Activated T-helper 9 cell treated with anti-CD3 and anti-CD28 coated beads, Interleukin-2, amount 50 U/mL, for 16 hours (primary cell): ENCODE measurements around the gene CFAP126.
"Not testable (repeated sequence)": the region's sequence is repeated elsewhere in the genome, so short reads cannot be mapped to it uniquely, and the experiment has no call there.

ENCODE experiments used
- DNase-seq: peaks from one replicate; pipeline ENCODE4 v3.0.0-alpha.2; 2020; ENCODE audit warnings: low read depth

The CFAP126 gene

DNA sequence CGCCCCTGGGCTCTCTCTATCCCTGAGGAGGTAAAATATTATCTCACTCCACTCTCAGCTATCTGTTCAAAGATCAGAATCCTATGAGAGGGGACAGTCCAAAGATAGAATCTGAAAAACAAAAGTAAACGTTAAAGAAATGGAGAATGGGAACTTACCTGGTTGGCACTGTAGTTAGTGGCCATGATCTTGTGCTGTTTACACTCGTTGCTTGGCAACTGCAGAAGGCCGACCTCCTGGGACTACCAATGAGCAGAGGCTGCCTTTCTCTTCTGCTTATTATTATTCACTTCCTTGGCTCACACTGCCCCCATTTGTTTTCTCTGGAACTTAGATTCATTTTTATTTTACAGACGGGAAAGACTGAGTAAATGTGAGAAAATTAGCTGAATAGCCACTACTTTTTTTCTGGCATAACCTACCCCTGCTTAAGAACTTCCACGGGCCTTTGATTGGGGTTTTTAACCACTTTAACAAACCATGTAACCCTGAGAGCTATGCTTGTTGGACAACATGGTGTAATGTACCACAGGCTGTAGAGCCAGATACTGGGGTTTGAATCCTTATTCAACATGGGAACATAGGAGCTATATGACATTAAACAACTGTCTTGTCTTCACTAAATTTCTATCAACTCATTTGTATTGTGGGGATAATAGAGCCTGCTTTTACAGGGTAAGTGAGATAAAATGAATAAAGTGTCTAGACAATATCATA lies at the start of gene CFAP126:
Gene CFAP126 (minus strand): TSS at position 193 of the 717 bp plus-strand sequence. CDS start 8 bp downstream, at position 185.
- peak; percentile 13 for DNase-seq

DNA sequence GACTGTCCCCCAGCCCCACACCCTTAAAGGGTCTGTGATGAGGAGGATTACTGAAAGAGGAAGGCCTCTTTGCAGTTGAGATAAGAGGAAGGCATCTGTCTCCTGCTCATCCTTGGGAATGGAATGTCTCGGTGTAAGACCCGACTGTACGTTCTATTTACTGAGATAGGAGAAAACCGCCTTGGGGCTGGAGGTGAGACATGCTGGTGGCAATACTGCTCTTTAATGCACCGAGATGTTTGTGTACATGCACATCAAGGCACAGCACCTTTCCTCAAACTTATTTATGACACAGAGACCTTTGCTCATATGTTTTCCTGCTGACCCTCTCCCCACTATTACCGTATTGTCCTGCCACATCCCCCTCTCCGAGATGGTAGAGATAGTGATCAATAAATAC lies 45.4 kb upstream of the CFAP126 start:
- not testable (repeated sequence) for DNase-seq

GRCh38 chr1:161410636-161410970 lies 42.9 kb upstream of the CFAP126 start:
- DNase-seq, result not testable (repeated sequence)

GRCh38 chr1:161409848-161410635 lies 42.4 kb upstream of the CFAP126 start:
- not testable (repeated sequence) for DNase-seq

- no peak for DNase-seq
Measured at GRCh38 chr1:161408429-161409052, 40.9 kb upstream of the CFAP126 start.

DNA sequence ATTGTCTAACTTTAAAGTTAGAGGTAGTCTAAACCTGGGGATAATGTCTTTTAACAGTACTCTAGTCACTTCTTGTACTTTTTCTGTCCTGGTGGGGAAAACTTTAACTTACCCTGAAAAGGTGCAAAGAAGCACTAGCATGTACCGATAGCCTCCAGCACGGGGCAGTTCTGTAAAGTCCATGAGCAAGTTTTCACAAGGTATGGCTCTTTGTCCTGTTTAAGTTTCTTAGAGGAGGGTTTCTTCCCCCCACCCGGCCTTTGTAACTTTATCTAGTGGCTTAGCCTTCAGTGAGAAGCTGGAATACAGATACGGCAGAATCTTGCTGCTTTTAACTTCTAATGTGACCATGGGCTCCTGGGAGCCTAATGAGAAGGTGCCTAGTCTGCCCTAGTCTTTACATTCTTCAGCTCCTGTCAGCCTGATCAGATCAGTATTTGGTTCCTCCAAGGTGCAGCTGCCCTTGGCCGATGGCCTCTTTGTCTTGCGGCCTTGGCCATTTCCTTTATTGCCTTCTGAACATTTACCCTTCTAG lies 39.8 kb upstream of the CFAP126 start:
- no peak for DNase-seq

DNA sequence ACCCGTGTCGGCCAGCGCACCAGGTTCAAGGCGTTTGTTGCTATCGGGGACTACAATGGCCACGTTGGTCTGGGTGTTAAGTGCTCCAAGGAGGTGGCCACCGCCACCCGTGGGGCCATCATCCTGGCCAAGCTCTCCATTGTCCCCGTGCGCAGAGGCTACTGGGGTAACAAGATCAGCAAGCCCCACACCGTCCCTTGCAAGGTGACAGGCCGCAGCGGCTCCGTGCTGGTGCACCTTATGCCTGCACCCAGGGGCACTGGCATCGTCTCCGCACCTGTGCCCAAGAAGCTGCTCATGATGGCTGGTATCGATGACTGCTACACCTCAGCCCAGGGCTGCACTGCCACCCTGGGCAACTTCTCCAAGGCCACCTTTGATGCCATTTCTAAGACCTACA lies 38.9 kb upstream of the CFAP126 start:
- not testable (repeated sequence) for DNase-seq

- DNase-seq, result no peak
Measured at GRCh38 chr1:161404051-161404597, 36.4 kb upstream of the CFAP126 start.

GRCh38 chr1:161402446-161402845 lies 34.8 kb upstream of the CFAP126 start:
- no peak for DNase-seq

DNA sequence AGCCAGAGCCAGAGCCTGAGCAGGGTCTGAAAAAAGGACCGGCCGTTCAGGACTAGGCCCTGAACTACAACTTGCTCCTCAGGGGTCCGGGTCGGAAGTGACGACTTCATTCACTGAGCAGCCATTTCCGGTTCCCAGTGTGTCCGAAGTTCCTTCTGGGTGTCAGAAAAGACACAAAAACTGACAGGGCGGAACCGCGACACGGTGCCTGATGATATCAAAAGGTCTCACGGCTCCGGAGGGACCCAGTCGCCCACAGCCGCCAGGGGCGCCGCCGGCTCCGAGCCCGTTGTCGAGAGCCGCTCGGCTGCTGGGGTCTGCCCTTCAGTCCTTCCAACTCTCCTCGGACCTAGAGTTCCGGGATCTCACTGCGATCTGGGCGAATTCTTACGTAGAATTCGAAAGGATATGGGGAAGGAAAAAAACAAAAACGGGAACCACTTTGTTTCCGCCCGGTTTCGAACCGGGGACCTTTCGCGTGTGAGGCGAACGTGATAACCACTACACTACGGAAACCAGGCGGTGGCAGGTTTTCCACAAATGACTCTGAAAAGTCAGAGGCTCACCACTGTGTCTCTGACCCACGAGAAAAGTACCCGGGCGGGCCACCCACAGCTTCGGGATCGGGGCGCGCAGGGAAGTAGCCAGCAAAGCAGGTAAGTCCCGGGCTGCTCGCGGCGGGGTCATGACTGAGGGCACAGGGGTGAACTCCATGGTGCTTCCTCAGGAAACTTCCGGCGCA lies 31.8 kb upstream of the CFAP126 start:
- DNase-seq, result peak; percentile 87

GRCh38 chr1:161398900-161399256 lies 31.2 kb upstream of the CFAP126 start:
- no peak for DNase-seq

GRCh38 chr1:161397038-161397437 lies 29.4 kb upstream of the CFAP126 start:
- not testable (repeated sequence) for DNase-seq

DNA sequence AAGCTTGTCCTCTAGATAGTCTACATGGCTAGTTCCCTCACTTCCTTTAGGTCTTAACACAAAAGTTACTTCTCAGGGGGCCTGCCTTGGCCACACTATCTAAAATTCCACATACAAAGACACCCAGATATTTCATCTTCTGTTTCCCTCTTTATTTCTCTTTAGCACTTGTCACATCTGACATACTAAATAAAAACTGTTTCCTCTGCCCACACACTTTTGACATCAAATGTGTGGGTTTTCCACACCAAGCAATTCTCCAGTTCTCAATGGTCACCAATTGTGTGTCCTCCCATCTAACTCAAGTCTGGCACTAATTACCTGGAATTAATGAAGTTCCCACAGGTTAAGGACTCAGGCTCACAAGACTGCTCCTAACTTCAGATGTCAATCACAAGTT lies 25.5 kb upstream of the CFAP126 start:
- no peak for DNase-seq

GRCh38 chr1:161391611-161392010 lies 23.9 kb upstream of the CFAP126 start:
- DNase-seq, result no peak

- not testable (repeated sequence) for DNase-seq
Measured at GRCh38 chr1:161391136-161391535, 23.5 kb upstream of the CFAP126 start.

- DNase-seq, result no peak
Measured at GRCh38 chr1:161390559-161390858, 22.8 kb upstream of the CFAP126 start.

DNA sequence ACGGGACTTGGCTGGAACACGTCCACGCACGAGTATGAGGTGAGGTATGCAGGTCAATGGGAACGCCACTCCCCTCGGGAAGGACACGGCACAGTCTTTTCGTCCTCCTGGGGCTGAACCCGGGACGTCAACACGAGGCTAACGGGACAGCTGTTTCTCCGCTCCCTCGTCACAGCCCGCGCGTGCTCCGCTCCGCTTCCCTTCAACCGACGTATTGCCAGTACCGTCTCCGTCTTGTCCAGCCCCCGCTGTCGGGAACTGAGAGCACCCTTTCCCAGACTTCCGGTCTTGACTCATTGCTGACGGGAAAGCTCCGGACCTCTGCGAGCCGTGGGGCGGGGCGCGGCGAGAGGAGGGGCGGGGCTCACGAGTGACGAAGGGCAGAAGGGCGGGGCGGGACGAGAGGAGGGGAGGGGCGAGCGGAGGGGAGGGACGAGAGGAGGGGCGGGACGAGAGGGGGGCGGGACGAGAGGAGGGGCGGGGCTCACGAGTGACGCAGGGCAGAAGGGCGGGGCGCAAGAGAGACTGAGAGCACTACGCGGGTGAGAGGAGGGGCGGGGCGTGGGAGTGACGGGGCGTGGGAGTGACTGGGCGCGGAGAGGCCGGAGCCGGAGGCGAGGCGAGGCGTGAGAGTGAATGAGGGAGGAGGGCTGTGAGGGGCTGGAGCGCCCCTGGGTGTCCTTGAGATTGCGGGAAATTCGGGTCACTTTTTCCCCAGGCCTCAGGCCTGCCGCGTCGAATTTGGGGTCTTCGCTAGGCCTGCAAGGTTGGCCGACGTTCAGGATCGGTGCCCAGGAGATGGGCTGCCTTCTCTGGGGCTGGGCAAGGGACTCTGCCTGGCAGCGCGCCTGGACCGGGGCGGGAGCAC lies 22.2 kb upstream of the CFAP126 start:
- peak; percentile 88 for DNase-seq

- DNase-seq, result not testable (repeated sequence)
Measured at GRCh38 chr1:161389158-161389557, 21.5 kb upstream of the CFAP126 start.

DNA sequence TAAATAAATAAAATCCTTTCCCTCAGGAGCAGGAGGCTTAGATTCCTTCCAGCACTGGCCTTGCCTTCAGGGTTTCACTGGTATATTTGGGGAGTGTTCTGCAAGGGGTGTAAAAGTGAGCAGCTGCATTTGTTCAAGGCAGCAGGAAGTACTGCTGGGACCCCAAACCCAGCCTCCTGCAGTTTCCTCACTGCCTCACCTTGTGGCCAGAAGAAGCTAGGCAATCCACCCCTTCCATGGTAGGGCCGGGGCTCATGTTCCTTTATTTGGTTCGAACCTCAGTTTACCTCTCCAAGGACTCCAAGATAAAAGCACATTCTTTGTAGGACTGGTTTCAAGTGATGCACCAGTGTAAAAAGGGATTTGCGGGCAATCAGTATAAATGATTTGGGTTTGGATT lies 21.0 kb upstream of the CFAP126 start:
- no peak for DNase-seq

DNA sequence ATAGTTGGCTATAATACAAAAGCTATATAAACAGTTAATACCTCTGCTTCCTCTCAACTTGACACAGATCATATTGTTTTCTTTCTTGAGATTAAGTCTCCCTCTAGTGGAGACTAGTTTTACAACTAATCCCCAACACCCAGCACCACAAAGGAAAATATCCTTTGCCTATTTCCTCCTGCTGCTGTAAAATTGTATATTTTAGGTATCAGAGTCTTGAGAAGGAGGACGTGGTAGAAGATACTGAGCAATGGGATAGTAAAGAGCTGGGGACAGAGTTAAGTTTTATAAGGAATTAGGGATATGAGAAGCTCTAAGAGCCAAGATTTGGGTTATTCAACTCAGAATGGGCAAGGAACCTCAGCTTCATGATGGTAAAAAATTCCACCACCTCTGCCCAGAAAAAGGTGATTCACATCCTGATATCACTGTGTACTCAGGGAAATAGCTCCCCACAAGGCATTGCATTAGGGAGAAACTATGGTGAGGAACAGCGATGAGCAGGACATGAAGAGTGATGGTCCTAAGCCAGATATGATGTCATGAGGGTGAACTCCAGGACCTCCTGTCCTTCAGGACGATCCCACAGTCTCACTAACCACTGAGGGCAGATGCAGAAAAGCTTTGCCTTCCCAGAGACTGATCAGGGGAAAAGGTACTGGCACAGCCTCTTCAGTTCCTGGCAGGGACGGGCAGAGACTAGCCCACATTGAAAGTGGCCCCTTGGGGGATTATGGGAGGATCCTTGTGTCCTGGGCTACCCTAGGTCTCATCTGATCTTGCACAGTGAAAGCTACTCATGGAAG lies 14.7 kb upstream of the CFAP126 start:
- DNase-seq, result no peak
